HK-2 (cell line): ENCODE data around the gene CREG1.

Experiments used
- DNase-seq: peaks from one replicate; pipeline ENCODE4 v3.0.0-alpha.2; 2018; ENCODE audit not compliant: unreplicated experiment

The CREG1 gene

DNA sequence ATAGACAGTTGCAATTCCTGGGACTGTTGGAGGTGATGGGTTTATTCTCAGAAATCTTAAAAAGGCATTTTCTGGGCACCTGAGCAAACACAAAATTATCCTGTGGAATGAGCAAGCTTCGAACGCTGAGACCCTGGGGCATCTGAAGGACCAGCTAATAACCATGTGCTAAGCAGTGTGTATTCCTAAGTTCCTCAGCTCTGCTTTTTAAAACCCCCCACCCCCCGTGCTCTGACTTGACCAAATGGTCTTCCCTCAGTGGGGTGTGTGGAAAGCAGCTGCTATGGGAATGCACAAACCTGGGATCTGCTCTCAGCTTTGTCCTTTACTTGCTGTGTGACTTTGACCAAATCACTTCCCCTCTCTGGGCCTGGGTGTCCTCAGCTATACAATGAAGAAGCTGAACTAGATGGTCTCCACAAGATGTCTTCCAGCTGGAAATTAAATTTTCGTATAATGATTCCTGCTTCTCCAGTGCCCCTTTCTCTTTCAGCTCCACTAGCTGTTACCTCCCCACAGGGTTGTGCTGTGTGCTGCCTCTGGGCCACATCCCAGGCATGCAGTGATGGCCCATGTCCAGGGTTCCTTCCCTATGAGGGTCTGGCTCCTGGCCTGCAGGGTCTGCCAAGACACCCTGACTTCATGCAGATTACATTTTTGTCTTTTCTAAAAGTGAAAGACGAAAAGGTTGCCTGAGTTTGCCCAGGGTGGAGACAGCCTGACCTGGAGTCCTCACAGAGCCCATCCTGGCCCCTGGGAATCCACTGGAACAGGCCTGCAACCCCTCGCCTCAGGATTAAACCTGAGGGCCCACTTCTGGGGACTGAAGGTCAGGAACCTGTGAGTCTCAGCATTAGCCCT, 20.4 kb downstream of the CREG1 start:
- DNase-seq, result no peak

DNA sequence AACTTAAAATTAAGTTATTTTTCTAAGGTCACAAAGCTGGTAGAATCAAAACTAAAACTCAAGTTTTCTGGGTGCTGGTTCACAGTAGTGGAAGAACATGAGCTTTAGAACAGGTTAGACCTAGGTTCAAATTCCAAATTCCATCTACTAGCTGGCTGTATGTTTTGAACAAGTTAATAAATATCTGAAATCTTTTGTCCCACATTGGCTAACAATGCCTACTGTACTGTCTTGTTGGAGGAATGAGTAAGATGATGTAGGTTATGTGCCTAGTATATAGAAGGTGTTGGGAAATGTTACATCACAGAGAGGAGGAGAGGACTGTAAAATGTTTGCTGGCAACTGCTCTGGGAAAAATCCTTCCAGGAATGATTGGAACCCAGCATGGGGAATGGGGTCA, 21.2 kb downstream of the CREG1 start:
- DNase-seq, result no peak

DNA sequence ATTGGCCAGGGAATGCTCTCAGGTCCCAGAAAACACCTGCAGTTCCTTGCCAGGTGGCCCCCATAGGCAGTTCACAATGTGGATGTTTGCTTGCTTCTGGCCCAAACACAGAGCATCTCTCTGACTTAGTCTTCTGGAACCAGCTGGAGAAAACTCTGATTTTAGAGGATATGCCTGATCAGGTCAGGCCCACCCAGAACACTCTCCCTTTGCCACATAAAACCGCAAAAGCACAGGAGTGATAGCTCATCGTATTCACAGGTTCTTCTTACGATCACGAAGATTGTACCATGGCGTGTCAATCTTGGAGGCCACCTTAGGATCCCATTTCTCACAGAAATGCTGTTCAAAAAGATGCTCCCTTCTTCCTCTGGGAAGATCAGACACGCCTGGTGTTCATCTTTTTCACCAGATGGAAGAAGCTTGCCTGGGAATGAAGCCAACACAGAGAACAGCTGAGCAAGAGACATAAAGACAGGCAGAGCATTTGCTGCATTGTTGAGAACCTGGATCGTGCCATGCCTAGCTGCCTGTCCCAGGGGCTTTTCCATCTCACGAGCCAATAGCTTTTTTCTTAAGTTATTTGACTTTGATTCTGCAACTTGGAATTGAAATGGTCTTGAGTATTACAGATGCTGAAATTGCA, 23.6 kb downstream of the CREG1 start:
- DNase-seq, result no peak

DNA sequence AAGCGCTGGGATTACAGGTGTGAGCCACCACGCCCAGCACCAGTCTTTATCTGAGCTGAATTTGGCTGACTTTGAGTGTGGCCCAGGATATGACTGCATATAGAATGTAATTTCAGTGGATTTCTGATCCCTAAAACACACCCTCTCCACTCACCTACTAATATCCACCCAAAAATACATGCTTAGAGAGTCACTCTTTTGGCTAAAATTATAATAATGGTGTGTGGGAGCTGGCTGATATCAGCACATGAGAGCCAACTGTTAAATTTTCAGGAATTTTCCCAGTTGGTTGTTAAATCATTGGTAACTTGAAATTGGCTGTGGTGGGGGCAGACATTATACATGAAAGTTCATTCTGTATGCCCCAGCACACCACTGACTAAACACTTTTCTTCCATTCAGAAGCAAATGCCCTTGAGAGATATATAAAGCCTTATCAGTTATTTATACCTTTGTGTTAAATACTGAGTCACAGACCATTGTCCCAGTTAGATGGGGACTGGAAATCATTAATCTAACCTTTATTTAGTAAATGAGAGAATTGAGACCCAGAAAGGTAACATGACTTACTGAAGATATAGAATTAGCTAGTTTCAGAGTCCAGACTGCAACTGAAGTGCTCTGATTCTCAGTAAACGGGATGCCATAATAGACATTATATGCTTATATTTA, 25.4 kb downstream of the CREG1 start:
- DNase-seq, result no peak

DNA sequence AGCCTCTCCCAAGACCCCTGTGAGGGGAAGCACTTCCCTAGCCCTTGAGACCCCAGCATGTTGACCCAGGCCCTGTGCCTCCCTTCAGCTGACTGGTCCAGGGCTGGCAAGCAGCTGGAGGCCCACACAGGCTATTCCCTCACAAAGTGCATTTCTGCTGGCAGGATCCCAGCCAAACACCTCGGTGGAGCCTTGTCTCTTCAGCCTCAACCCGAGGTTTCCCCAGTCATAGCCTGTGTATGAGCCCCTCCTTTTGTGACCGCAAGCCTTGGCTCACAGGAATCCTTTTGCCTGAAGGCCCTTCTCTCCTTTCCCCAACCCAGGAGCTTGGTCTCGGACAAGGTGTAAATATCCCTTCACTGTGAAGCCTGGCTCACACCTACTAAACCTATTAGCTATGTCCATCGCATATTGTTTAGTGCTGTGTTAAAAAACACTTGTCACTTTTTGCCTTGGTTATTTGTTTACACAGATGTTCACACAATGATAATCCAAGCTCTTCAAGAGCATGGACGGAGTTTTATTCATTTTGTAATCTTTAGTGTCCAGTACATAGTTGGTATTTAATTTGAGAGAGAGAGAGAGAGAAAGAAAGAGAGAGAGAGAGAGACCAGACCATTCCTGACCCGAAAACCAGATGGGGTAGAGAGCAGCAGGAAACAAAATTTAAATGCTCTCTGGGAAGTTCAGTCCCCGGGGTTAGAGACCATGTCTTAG, 26.7 kb downstream of the CREG1 start:
- no peak for DNase-seq

DNA sequence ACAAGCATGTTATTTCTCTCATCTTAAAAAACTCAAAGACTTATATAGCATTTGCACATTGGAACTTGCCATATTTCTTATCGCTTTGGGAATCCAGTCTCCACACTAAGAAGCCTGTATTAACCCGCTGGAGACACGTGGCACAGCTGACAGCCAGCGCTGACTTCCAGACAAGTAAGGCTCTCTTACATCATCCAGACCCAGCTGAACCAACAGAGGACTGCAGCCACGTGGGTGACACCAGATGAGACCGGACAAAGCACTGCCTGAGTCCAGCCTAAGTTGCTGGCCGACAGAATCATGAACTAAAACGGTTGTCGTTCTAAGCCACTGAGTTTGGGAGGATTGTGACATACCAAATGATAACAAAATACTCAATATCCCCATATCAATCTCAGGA, 28.9 kb downstream of the CREG1 start:
- no peak for DNase-seq

DNA sequence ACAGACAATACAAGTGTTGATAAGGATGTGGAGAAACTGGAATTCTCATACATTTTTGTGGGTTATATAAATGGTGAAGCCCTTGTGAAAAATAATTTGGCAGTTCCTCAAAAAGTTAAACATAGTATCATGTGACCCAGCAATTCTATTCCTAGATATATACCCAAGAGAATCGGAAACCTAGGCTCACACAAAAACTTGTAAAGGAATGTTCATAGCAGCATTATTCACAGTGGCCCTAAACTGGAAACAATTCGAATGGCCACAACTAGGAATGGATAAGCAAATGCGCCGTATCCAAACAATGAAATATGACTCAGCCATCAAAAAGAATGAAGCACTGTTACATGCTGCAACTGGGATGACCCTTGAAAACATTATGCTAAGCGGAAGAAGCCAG, 31.3 kb downstream of the CREG1 start:
- no peak for DNase-seq

DNA sequence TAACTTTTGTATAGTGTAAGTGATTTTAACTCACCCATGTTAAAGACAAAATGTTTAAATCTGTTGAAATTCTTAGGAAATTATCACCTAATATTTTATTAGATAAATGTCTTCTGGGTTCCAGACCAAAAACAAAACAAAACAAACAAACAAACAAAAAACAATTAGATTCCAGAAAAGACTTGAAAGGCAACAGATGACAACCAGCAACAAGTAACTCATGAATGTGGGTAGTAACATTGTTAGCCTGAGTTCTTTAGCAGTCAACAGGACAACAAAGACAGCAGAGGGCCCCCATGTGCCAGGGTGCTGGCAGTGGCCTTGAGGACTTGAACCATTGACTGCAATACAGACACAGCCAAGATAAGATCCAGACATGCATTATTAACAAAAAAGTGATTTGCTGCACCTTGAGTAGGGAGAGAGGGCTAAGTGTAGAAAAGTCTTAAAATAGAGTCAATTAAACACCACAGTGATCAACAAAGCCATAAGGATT, 32.8 kb downstream of the CREG1 start:
- no peak for DNase-seq

DNA sequence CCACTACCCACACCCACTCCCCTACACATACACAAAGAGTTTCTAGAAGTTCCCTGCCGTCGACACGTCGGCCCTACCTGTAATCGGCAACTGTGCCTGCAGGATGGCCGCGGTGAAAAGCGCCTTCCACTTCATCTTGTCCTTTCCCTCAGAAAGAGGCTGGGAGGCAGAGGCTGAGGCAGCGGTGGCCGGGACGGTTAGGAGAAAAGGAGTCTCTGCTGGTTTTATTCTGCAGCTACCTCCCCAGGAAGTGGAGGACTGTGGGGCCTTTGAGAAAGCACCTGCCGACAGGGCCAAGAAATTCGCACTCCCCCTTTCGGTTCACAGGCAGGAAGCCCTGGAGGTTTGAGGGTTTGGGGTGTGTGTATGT, 35.2 kb downstream of the CREG1 start, which contains the start of gene CD247:
CD247 (minus strand) TSS at position 199 of the 370 bp plus-strand sequence; CDS start at position 135, 64 bp downstream.
- DNase-seq, result no peak

DNA sequence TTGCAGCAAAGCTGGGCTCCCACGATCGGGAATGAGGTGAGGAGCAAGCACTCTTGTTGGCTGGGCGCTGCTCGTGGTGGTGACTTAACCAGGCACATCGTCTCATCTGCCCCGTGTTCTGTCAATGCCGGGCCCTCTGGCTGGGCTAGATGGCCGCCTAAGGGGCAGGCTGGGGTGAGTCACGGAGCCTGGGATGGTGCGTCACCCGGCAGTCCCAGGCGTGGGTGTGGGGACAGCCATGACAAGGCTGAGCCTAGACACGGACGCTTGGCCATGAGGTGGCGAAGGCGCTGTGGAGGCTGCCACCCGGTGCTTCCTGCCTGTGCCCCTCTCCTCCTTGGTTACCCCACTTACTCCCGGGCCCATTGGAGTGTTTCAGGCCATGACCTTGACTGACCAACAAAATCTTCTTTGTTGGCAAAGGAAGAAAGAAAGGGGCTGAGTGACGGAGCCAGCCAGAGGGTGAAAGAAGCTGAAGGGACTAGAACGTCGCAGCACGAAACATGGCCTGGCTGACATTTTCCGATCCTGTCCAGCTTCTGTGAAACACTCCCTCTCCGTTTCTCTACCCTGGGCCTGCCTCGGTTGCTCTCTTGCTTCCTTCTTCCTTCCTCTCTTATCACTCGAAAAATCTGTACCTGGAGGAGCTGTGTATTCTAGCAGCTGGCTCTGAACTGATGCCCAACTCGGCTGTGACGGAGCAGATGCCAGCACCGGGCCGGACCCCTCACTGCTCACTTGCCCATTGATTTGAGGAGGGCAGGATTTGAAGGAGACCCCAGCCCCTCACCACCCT, 35.8 kb downstream of the CREG1 start:
- no peak for DNase-seq

DNA sequence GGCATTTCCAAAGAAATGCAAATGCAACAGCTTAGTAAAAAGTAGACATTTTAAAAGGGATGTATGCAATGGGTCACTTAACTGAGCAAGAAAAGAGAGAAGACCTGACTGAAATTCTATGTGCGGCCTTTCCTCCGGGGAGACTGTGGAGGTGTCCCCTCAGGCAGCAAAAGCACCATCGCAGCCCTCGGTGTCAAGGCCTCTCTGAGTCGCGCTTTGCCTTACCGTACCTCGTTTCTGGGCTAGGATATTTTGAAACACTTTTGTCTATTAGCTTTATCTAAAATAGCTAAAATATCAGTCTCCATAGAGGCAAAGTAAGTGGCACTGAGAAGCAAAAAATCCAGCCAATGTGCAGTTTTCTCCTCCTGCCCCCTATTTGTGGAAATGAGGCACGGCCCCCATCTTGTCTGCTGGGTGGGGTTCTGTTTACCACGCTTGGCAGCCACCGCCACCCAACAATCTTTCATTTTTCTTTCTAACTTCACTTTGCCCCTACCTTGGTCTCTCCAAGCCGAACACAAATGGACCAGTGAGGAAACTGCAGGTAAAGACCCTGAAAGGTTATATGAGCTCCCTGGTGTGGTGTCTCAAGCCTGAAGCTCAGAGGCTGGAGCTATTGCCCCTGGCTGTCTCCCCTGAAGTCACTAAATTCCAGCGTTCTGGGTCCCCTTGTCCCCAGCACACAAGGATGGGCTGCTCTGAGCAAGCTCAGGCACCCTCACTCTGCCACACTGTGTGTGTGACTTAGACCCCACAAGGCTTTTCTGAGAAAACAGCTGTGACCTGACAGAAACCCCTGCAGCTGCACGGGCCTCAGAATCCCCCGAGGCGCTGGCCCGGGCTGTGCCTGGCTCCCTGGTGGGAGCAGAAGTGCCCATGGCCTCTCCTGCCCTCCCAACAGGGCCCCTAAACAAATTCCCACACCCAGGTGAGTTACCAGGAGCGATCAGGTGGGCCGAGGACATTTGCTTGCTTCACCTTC, 36.9 kb downstream of the CREG1 start:
- DNase-seq, result no peak

DNA sequence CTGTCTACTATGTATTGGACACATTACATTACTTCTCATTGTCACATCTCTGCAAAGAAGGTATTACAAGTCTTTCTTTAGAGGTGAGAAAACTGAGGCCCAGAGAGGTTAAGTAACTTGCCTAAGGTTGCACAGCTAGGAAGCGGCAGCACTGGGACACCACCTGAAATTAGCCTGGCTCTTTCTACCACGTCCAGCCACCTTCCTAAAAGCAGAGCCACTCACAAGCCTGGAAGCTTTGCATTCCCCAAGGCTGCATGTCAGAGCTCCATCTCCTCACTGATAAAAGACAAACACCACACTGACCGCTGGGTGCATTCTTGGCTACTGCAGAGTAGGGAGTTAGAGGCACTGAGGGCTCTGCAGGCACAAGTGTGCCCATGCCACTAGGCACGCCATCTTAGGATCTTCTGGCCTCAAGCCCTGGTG, 37.7 kb downstream of the CREG1 start:
- no peak for DNase-seq

DNA sequence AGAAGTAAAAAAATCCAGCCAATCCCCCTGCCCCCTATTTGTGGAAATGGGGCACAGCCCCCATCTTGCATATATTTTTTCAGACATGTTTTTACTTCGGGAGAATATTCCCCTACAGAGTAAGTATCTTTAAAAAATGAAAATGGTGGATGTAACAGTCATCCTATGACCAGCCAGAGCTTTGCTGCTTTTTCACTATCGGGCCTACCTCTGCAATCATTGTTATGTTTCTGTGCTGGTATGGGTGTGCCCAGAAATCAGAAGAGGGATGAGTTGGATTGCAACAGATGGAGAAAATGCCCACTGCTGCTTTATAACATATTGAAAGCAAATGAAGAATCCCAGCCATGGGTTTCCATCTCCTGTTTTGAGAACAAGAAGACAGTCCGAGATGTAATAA, 38.1 kb downstream of the CREG1 start:
- DNase-seq, result no peak

DNA sequence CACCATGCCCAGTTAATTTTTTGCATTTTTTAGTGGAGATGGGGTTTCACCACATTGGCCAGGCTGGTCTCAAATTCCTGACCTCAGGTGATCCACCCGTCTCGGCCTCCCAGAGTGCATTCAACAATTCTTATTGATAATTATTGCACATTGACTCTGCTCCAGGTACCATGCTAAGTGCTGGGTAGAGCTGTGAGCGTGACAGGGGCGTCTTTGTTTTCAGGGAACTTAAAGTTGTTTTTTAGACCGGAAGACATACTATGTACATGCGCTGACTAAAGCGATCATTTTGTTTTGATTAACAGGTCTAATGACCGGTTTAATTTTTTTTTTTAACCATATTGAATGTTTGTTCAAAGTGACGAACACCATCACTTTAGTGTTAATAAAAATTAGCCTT, 39.3 kb downstream of the CREG1 start:
- DNase-seq, result no peak

DNA sequence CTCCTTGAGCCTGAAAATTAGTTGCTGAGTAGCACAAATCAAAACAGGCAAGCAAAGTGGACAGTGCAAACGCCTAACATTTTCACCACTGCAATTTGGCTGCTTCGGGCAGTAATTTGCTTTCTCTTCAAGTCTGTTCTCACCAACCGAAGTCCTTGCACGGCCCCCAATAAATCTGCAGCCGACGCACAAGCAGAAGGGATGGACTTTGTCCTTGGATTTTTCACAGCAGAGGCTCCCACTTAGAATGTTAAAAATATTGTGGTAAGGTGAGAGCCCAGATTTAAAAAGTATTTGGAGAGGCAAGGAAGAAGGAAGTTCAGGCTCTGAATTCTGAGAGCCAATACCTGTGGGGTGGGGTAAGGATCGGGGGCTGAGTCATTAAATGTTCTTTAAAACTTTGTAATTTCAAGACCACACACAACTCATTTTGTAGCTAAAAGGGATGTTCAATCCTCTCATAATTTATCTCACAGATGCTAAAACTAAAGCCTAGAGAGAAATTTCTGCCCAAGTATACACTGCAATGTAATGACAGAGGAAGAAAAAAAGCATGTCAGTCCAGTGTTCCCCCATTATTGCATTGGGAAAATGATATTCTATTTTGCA, 41.4 kb downstream of the CREG1 start:
- DNase-seq, result no peak

DNA sequence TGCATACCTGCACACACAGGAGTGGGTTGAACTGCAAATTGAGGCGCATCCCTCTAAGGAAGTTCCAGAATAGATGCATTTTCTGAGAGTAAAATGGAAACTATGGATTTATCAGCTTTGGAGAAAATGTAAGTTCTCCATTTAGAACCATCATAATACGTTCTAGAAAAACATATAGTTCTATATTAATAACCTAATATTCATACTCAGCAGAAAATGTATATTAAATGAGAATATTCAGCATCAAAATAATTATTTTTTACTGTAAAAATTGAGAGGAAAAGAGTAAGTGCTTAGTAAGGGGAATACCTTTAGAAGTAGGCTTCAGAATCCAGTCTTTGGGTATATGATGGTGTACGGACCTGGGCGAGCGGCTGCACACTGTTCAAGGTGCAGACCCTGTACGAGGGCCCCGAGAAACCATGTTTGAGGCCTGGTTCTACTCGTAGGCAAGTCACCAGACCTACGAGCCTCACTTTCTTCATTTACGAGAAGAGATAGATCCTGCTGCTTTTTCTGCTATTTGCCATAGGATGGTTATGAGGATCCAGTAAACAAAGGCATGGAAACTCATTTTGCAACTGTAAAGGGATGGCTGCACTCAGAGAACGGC, 42.1 kb downstream of the CREG1 start:
- DNase-seq, result no peak

DNA sequence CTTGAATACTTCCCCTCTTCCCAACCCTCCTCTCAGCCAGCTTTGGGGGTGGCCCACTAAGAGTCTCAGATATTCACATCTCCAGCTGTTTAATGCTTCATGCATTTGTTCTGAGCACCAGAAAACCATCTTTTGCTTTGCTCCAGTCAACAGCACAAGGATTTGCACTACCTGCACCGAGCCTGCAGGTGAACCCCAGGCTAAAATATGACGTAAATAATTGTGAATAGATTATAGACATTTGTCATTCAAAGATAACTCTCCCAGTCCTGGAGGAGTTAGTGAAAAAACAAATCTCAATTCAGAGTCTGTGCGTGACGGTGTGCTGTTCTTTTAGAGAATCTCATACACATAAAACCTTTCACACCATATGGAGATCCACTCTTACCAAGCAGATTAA, 42.7 kb downstream of the CREG1 start:
- DNase-seq, result no peak

DNA sequence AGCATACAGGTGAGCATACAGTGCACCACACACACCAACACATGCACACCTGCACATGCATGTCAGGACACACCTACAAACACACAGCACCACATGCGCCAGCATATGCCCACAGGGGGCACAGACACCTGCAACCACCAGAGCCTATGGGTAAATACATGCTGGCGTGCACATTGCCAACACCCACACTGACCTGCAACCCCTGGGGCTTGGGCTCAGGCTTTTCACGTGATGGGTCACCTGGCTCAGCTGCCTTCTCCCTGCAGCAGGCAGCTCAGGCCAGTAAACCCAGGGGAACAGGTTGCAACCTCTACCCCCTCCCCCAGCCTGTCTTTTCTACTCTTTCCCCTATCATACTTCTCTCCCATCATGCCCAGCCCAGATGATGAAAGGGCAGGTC, 43.3 kb downstream of the CREG1 start:
- no peak for DNase-seq

DNA sequence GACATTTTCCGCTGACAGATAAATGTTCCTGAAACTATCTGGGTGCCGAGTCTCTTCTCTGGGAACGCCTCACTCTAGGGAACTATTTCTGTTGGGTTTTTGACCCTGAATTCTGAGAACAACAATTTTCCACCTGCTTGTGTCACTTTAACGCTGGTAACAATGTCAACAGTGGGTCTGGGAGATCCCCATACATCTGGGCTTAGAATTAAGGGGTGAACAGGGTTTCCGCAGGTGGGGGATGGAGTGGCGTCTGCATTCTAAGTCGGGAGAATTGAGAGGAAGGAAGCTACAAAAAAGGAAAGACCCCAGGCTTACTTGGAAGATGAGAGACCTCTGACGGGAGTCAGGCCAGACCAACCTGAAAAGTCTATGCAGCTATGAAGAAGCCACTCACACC, 44.0 kb downstream of the CREG1 start:
- no peak for DNase-seq
